Loucy (cell line): Measurements from ENCODE around the gene CD3G.

Experiments used
- H2AFZ ChIP-seq: fragments of 200-600 bp; sonication (generic); 2 replicates; pipeline ENCODE4 v1.6.0; 2016; ENCODE audit warnings: antibody characterized with exemption, mild to moderate bottlenecking, low read length, moderate library complexity
- H3F3A ChIP-seq: fragments of 200-600 bp; 2 replicates; pipeline ENCODE4 v1.6.0; 2016; ENCODE audit warnings: antibody characterized with exemption, low read depth, mild to moderate bottlenecking
- H3K27me3 ChIP-seq: fragments of 200-600 bp; sonication (generic); 2 replicates; pipeline ENCODE4 v1.6.1; 2014; ENCODE audit warnings: low read length, mild to moderate bottlenecking; ENCODE audit not compliant: insufficient read depth, poor library complexity, severe bottlenecking
- H3K36me3 ChIP-seq: fragments of 200-600 bp; sonication (generic); 2 replicates; pipeline ENCODE4 v1.6.1; 2016; ENCODE audit warnings: low read length; ENCODE audit not compliant: insufficient read depth
- H3K4me1 ChIP-seq: fragments of 200-600 bp; sonication (generic); 2 replicates; pipeline ENCODE4 v1.5.1; 2014; ENCODE audit warnings: low read length, mild to moderate bottlenecking; ENCODE audit not compliant: insufficient read depth, poor library complexity, severe bottlenecking
- H3K4me2 ChIP-seq: fragments of 200-600 bp; sonication (generic); 2 replicates; pipeline ENCODE4 v1.6.0; 2014; ENCODE audit warnings: antibody characterized with exemption, low read length, low read depth, mild to moderate bottlenecking; ENCODE audit not compliant: poor library complexity, severe bottlenecking
- H3K4me3 ChIP-seq: fragments of 200-600 bp; sonication (generic); 2 replicates; pipeline ENCODE4 v1.5.1; 2014; ENCODE audit warnings: low read length, mild to moderate bottlenecking, mixed read lengths; ENCODE audit not compliant: poor library complexity, severe bottlenecking
- H3K79me2 ChIP-seq: fragments of 200-600 bp; sonication (generic); 2 replicates; pipeline ENCODE4 v1.6.1; 2014; ENCODE audit warnings: low read length; ENCODE audit not compliant: insufficient read depth
- H3K9ac ChIP-seq: fragments of 200-600 bp; sonication (generic); 2 replicates; pipeline ENCODE4 v1.6.0; 2014; ENCODE audit warnings: mild to moderate bottlenecking, low read depth, low read length, moderate library complexity; ENCODE audit not compliant: poor library complexity, severe bottlenecking
- H3K9me2 ChIP-seq: fragments of 200-600 bp; sonication (generic); replicated peaks from 2 replicates; pipeline ENCODE4 v1.6.1; 2016; ENCODE audit warnings: low read depth, low read length, mixed read lengths
- H3K9me3 ChIP-seq: fragments of 200-600 bp; sonication (generic); 2 replicates; pipeline ENCODE4 v1.6.1; 2014; ENCODE audit warnings: mild to moderate bottlenecking, antibody characterized with exemption, low read length, low read depth; ENCODE audit not compliant: insufficient read depth
- H4K20me1 ChIP-seq: fragments of 200-600 bp; sonication (generic); 2 replicates; pipeline ENCODE4 v1.6.0; 2014; ENCODE audit warnings: antibody characterized with exemption, low read length, mild to moderate bottlenecking; ENCODE audit not compliant: insufficient read depth, poor library complexity, severe bottlenecking
- EZH2phosphoT487 ChIP-seq: fragments of 200-600 bp; IDR thresholded peaks from 2 replicates; pipeline ENCODE4 v1.6.1; 2018; ENCODE audit warnings: antibody characterized with exemption, mild to moderate bottlenecking, moderate library complexity, borderline replicate concordance
- TF ChIP-seq, protein P1 (sequence below): fragments of 200-600 bp; sonication (generic); conservative IDR thresholded peaks from 2 replicates; pipeline ENCODE4 v1.5.1; 2014; ENCODE audit warnings: mild to moderate bottlenecking, antibody characterized with exemption, low read length

CD3G gene

DNA sequence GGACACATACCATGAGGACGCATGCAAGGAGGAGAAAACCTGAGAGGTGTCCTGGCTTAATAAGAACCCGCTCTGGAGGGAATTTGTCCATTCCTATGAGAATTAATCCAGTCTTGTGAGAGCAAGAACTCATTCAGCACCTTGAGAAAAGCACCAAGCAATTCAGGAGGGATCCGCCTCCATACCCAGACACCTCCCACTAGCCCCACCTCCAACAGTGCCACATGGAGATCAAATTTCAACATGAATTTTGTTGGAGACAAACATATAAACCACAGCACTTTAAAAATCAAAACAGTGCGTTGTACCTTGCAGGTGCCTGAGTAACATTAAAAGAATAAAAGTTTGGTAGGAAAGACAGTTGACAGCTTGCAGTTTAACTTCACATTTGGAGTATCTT, 26.6 kb downstream of the CD3G start:
- no peaks in the 10 kb centered on the region for H3K79me2 ChIP-seq
- no peaks in the 10 kb centered on the region for H3K9me3 ChIP-seq
- H3K9ac ChIP-seq, result no peak overlapping the region
- no peak overlapping the region for H3K4me3 ChIP-seq
- no peaks in the 10 kb centered on the region for H3F3A ChIP-seq
- peaks cover 82% of the 10 kb centered on the region; the same call in 1 of the 2 replicates for H3K36me3 ChIP-seq
- no peaks in the 10 kb centered on the region for H4K20me1 ChIP-seq
- no peak for TF ChIP-seq EZH2phosphoT487
- TF ChIP-seq, protein P1, sequence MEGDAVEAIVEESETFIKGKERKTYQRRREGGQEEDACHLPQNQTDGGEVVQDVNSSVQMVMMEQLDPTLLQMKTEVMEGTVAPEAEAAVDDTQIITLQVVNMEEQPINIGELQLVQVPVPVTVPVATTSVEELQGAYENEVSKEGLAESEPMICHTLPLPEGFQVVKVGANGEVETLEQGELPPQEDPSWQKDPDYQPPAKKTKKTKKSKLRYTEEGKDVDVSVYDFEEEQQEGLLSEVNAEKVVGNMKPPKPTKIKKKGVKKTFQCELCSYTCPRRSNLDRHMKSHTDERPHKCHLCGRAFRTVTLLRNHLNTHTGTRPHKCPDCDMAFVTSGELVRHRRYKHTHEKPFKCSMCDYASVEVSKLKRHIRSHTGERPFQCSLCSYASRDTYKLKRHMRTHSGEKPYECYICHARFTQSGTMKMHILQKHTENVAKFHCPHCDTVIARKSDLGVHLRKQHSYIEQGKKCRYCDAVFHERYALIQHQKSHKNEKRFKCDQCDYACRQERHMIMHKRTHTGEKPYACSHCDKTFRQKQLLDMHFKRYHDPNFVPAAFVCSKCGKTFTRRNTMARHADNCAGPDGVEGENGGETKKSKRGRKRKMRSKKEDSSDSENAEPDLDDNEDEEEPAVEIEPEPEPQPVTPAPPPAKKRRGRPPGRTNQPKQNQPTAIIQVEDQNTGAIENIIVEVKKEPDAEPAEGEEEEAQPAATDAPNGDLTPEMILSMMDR, result no peak
- no peak overlapping the region for H2AFZ ChIP-seq
- no peak overlapping the region for H3K4me2 ChIP-seq
- H3K9me2 ChIP-seq, result no peaks in the 10 kb centered on the region
- H3K27me3 ChIP-seq, result no peaks in the 10 kb centered on the region
- no peaks in the 10 kb centered on the region for H3K4me1 ChIP-seq

DNA sequence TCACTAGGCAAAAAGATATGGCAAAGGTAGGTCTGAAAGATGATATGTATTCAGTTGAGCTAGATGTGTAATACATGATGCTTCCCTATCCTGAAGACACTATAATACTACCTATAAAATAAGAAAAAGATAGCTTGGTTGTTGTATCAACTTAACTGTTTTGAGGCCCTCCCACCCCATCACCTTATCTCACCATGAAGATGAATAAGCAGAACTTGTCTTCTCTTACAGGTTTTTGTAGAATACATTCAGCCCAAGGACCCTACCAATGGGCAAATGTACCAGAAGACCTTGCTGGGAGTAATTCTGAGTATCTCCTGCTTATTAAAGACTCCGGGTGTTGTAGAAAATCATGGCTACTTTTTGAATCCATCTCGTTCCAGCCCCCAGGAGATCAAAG, 29.1 kb downstream of the CD3G start:
- Histone ChIP-seq H3K79me2 (no peaks in the 10 kb centered on the region), H3F3A (no peaks in the 10 kb centered on the region), H2AFZ (no peak overlapping the region), H3K9me2 (no peaks in the 10 kb centered on the region), H3K9ac (no peak overlapping the region), H3K4me3 (no peak overlapping the region), H3K4me2 (no peak overlapping the region), H3K27me3 (no peaks in the 10 kb centered on the region), H3K4me1 (no peaks in the 10 kb centered on the region), H3K9me3 (no peaks in the 10 kb centered on the region), H4K20me1 (no peaks in the 10 kb centered on the region), H3K36me3 (peaks cover 68% of the 10 kb centered on the region; the same call in 1 of the 2 replicates)
- TF ChIP-seq EZH2phosphoT487, result no peak
- TF ChIP-seq, protein P1, result no peak

DNA sequence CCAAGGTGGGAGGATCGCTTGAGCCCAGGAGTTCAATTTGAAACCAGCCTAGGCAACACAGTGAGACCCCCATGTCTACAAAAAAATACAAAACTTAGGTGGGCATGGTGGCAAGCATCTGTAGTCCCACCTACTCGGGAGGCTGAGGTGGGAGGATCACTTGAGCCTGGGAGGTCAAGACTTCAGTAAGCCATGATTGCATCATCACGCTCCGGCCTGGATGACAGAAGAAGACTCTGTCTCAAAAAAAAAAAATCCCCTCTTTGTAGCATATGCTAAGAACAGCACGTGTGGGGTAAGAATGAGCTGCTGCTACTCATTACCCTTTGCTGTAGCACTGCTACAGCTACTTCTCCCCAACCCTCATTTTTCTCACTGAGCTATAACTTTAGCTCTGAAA, 29.7 kb downstream of the CD3G start:
- TF ChIP-seq, protein P1, result no peak
- TF ChIP-seq EZH2phosphoT487, result no peak
- peaks cover 61% of the 10 kb centered on the region; the same call in 1 of the 2 replicates for H3K36me3 ChIP-seq
- no peaks in the 10 kb centered on the region for H3K79me2 ChIP-seq

More for the DNA sequence above, 29.7 kb downstream of the CD3G start:
- Histone ChIP-seq H3K27me3 (no peaks in the 10 kb centered on the region), H3K4me1 (no peaks in the 10 kb centered on the region), H3K4me3 (no peak overlapping the region), H3K4me2 (no peak overlapping the region), H4K20me1 (no peaks in the 10 kb centered on the region), H3K9ac (no peak overlapping the region), H3K9me3 (no peaks in the 10 kb centered on the region), H2AFZ (no peak overlapping the region), H3F3A (no peaks in the 10 kb centered on the region), H3K9me2 (no peaks in the 10 kb centered on the region)
